HL-60/S4 treated with phorbol 12-myristate 13-acetate at 8.2 ng/mL for 4 days and 3 days (cell line): ENCODE results near the gene PCDH19.

Experiments
- in situ Hi-C: fragments of 300-500 bp; cut with MboI; formaldehyde crosslinking; loops from 2 replicates; pipeline ENCODE4 v1.15.0; 2022; ENCODE audit warnings: low sequenced_read_pairs

Gene PCDH19

GRCh38 chrX:100299559-100299958 lies 110.5 kb downstream of the PCDH19 start:
- in situ Hi-C loops, result no loop called here

GRCh38 chrX:100297728-100298127 lies 112.3 kb downstream of the PCDH19 start:
- in situ Hi-C loops, result no loop called here

- in situ Hi-C loops, result no loop called here
Observed at GRCh38 chrX:100296183-100296753, 113.8 kb downstream of the PCDH19 start.

- in situ Hi-C loops, result no loop called here
Observed at GRCh38 chrX:100294965-100295364, 115.1 kb downstream of the PCDH19 start.

GRCh38 chrX:100289066-100289558 lies 121.0 kb downstream of the PCDH19 start:
- in situ Hi-C loops, result no loop called here

GRCh38 chrX:100277231-100277630 lies 132.8 kb downstream of the PCDH19 start:
- in situ Hi-C loops, result no loop called here

GRCh38 chrX:100274916-100275315 lies 135.2 kb downstream of the PCDH19 start:
- in situ Hi-C loops, result no loop called here

- in situ Hi-C loops, result no loop called here
Observed at GRCh38 chrX:100265179-100265578, 144.9 kb downstream of the PCDH19 start.

GRCh38 chrX:100264200-100264599 lies 145.9 kb downstream of the PCDH19 start:
- in situ Hi-C loops, result no loop called here

- in situ Hi-C loops, result no loop called here
Observed at GRCh38 chrX:100263650-100264049, 146.4 kb downstream of the PCDH19 start.

- in situ Hi-C loops, result no loop called here
Observed at GRCh38 chrX:100248885-100249493, 161.1 kb downstream of the PCDH19 start.

GRCh38 chrX:100247826-100248225 lies 162.2 kb downstream of the PCDH19 start:
- in situ Hi-C loops, result no loop called here

- in situ Hi-C loops, result no loop called here
Observed at GRCh38 chrX:100244681-100245080, 165.4 kb downstream of the PCDH19 start.
